ENCODE measurements around the gene NXT2.
"Not testable (repeated sequence)": the region's sequence is repeated elsewhere in the genome, so short reads cannot be mapped to it uniquely, and the experiment has no call there.

The NXT2 gene

DNA sequence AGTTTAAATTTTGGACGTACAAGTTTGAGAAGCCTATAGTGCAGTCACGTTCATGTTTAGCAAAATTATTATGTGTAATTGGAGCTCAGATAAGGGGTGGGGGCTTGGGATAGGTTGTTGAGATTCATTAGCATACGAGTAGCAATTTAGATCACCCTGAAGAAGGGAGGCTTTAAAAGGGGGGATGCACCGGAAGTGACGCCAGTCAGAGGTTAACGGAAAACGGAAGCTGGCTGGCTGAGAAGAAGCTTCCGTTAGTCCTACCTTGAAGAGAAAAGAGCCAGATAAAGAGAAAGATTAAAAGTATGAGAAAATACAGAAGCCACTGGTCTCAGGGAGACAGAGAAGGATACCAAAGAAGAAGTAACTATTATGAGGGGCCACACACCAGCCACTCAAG lies 1.1 kb upstream of the NXT2 start:
- Histone ChIP-seq H3K27ac (no peak overlapping the region), H3K9me3 (no peaks in the 10 kb centered on the region), H3K27me3 (no peaks in the 10 kb centered on the region), H3K36me3 (no peaks in the 10 kb centered on the region), H3K4me3 (no peak overlapping the region), H3K4me1 (no peaks in the 10 kb centered on the region)
- intact Hi-C loops (cut with DNase I; ENCODE audit: low total_unique reads) = no loop called here
- TF ChIP-seq, protein P1, sequence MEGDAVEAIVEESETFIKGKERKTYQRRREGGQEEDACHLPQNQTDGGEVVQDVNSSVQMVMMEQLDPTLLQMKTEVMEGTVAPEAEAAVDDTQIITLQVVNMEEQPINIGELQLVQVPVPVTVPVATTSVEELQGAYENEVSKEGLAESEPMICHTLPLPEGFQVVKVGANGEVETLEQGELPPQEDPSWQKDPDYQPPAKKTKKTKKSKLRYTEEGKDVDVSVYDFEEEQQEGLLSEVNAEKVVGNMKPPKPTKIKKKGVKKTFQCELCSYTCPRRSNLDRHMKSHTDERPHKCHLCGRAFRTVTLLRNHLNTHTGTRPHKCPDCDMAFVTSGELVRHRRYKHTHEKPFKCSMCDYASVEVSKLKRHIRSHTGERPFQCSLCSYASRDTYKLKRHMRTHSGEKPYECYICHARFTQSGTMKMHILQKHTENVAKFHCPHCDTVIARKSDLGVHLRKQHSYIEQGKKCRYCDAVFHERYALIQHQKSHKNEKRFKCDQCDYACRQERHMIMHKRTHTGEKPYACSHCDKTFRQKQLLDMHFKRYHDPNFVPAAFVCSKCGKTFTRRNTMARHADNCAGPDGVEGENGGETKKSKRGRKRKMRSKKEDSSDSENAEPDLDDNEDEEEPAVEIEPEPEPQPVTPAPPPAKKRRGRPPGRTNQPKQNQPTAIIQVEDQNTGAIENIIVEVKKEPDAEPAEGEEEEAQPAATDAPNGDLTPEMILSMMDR (IDR thresholded peaks at IDR 0.05) = no peak
- no peak for DNase-seq

DNA sequence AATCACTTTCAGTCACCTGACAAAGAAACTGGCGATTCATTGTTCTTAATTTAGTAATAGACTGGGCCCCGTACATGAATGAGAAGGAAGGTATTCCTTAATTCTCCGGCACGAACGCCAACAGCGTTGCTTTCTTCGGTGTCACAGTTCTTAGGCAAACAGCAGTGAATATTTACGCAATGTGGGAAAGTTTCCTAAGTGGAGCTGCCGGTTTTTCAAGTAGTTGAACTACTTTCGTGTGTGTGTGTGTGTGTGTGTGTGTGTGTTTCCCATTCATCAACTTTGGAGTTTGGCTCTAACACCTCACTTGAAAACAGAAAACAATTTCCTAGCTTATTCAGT lies 651 bp downstream of the NXT2 start:
- H3K4me1 ChIP-seq = no peaks in the 10 kb centered on the region
- H3K27me3 ChIP-seq = no peaks in the 10 kb centered on the region
- no peaks in the 10 kb centered on the region for H3K36me3 ChIP-seq
- peak in 1 of 2 donors; percentile 39 for DNase-seq
- H3K4me3 ChIP-seq = peak overlapping the region; percentile 60 to 61
- intact Hi-C loops (cut with DNase I; ENCODE audit: low total_unique reads) = no loop called here
- H3K27ac ChIP-seq = peak overlapping the region; percentile 81 to 86
- TF ChIP-seq, protein P1 (IDR thresholded peaks at IDR 0.05) = no peak
- H3K9me3 ChIP-seq = no peaks in the 10 kb centered on the region

DNA sequence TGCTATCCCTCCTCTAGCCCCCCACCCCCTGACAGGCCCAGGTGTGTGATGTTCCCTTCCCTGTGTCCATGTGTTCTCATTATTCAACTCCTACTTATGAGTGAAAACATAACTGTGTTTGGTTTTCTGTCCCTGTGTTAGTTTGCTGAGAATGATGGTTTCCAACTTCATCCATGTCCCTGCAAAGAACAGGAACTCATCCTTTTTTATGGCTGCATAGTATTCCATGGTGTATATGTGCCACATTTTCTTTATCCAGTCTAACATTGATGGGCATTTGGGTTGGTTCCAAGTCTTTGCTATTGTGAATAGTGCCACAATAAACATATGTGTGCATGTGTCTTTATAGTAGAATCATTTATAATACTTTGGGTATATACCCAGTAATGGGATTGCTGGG lies 2.4 kb downstream of the NXT2 start:
- DNase-seq; H3K4me3 ChIP-seq; H3K4me1 ChIP-seq; intact Hi-C loops (cut with DNase I; ENCODE audit: low total_unique reads); H3K27ac ChIP-seq; H3K27me3 ChIP-seq; H3K9me3 ChIP-seq; H3K36me3 ChIP-seq: not testable (repeated sequence)

DNA sequence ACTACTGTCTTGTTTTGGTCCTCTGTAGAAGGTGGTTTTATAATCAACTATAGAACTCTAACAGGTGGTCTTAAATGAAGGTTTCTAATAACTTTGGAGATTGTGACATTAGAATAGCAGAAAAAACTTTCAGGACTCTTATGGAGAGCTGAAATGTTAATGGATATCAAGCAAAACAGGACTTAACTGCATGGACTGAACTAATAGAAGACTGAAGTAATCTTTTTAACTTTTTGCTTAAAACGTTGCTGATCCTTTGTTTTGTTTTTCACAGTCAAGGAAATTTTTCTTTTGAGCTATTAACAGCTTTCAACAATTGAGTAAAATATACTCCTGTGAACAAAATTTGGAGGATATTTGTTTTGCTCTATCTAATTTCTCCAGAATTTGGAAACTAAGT lies 17.2 kb downstream of the NXT2 start:
- Histone ChIP-seq H3K4me3 (no peak overlapping the region), H3K27me3 (no peaks in the 10 kb centered on the region), H3K27ac (no peak overlapping the region), H3K4me1 (no peaks in the 10 kb centered on the region), H3K9me3 (no peaks in the 10 kb centered on the region), H3K36me3 (no peaks in the 10 kb centered on the region)
- TF ChIP-seq, protein P1 (IDR thresholded peaks at IDR 0.05) = no peak
- DNase-seq = no peak
- intact Hi-C loops (cut with DNase I; ENCODE audit: low total_unique reads) = no loop called here

DNA sequence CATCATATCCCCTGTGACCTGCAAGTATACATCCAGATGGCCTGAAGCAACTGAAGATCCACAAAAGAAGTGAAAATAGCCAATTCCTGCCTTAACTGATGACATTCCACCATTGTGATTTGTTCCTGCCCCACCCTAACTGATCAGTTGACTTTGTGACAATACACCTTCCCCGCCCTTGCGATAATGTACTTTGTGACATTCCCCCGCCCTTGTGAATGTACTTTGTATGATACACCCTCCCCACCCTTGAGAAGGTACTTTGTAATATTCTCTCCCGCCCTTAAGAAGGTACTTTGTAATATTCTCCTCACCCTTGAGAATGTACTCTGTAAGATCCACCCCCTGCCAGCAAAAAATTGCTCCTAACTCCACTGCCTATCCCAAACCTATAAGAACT lies 39.4 kb downstream of the NXT2 start:
- intact Hi-C loops (cut with DNase I; ENCODE audit: low total_unique reads) = not testable (repeated sequence)

DNA sequence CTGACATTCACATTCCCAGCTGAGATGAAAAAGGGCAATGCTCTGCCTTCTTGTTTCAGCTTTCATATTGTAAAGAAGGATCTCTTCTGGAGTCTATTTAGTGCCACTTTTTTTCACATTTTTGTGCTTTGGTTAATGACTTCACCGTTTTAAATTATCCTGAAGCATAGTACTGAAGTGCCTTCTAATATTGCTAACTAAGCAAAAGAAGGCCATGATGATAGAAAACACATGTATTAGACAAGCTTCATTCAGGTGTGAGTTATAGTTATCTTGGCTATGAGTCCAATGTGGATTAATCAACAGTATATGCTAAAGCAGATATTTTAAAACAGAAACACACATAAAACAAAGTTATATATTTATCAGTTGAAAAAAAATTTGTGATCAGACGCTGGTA lies 40.4 kb downstream of the NXT2 start:
- no peak overlapping the region for H3K4me3 ChIP-seq
- intact Hi-C loops (cut with DNase I; ENCODE audit: low total_unique reads) = no loop called here
- H3K36me3 ChIP-seq = no peaks in the 10 kb centered on the region
- TF ChIP-seq, protein P1 (IDR thresholded peaks at IDR 0.05) = no peak
- no peaks in the 10 kb centered on the region for H3K4me1 ChIP-seq
- no peaks in the 10 kb centered on the region for H3K9me3 ChIP-seq
- no peaks in the 10 kb centered on the region for H3K27me3 ChIP-seq
- H3K27ac ChIP-seq = no peak overlapping the region
- DNase-seq = no peak

More for the DNA sequence above, 39.4 kb downstream of the NXT2 start:
- not testable (repeated sequence) for H3K4me1 ChIP-seq, DNase-seq, H3K9me3 ChIP-seq, H3K4me3 ChIP-seq, H3K27me3 ChIP-seq, H3K27ac ChIP-seq, H3K36me3 ChIP-seq

DNA sequence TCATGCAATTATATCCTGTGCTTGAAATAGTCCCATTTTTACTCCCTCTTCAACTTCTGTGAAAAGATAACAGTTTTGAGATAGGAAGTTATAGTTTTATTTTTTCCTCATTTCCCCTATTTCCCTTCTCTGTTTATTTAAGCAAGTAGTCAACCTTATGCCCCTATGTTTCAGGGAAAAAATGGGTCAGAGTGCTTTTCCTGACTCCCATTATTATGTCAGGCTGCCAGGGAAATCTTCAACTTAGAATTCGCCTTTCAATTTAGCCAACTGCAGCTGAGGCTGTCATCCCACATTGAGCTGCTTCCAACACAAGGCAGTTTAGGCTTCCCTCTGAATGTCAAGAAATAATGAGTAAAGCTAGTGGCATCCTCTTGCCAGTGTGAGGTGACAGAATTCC lies 42.3 kb downstream of the NXT2 start:
- no peak overlapping the region for H3K27ac ChIP-seq
- intact Hi-C loops (cut with DNase I; ENCODE audit: low total_unique reads) = no loop called here
- no peaks in the 10 kb centered on the region for H3K27me3 ChIP-seq
- H3K4me1 ChIP-seq = no peaks in the 10 kb centered on the region
- H3K36me3 ChIP-seq = no peaks in the 10 kb centered on the region
- no peak for DNase-seq
- TF ChIP-seq, protein P1 (IDR thresholded peaks at IDR 0.05) = no peak
- H3K4me3 ChIP-seq = no peak overlapping the region
- no peaks in the 10 kb centered on the region for H3K9me3 ChIP-seq

Measured in tibial artery (tissue), 4 donors.